IMR-90 (cell line): ENCODE measurements around the gene FGF3. TPM values are rescaled to one million over a fixed set of nuclear protein-coding genes. Genes with fewer than 3 reads are reported as not detected.

Experiments used
- ELK1 ChIP-seq: fragments of 150-350 bp; IDR thresholded peaks from 2 replicates; pipeline ENCODE4 v1.6.1; 2016; ENCODE audit warnings: low read depth, mild to moderate bottlenecking, low read length, moderate library complexity, borderline replicate concordance
- NFE2L2 ChIP-seq: fragments of 150-350 bp; IDR thresholded peaks from 2 replicates; pipeline ENCODE4 v1.6.1; 2016; ENCODE audit warnings: low read depth, mild to moderate bottlenecking, low read length
- POLR2A ChIP-seq: IDR thresholded peaks from 2 replicates; pipeline ENCODE4 v1.6.1; 2012; ENCODE audit warnings: mild to moderate bottlenecking, low read depth, low read length
- RAD21 ChIP-seq: IDR thresholded peaks from 2 replicates; pipeline ENCODE4 v1.6.1; 2012; ENCODE audit warnings: low read length, improper control_type of control experiment
- RCOR1 ChIP-seq: IDR thresholded peaks from 2 replicates; pipeline ENCODE4 v1.6.1; 2012; ENCODE audit warnings: mild to moderate bottlenecking, low read length, improper control_type of control experiment; ENCODE audit not compliant: insufficient replicate concordance
- USF2 ChIP-seq: fragments of 150-350 bp; IDR thresholded peaks from 2 replicates; pipeline ENCODE4 v1.6.1; 2017; ENCODE audit warnings: mild to moderate bottlenecking, antibody characterized with exemption, low read length, low read depth
- polyA plus RNA-seq, 3 experiments: library from polyadenylated mRNA; depleted of rRNA; stranded (reverse); fragments of >200 nt; gene quantifications; 2 replicates each; pipeline ENCODE4 v1.2.3, GENCODE V29; 2012; ENCODE audit warnings: low replicate concordance in 1 of 3
- total RNA-seq: library from RNA; depleted of rRNA; stranded (reverse); fragments of >200 nt; gene quantifications from 2 replicates; pipeline ENCODE4 v1.2.3, GENCODE V29; 2012

FGF3 gene
- total and polyA plus RNA-seq, 2 of the 4 experiments (the other 2 are of a cell fraction): not detected

GRCh38 chr11:69788956-69789355, 30.3 kb downstream of the FGF3 start (continued):
- no peak for TF ChIP-seq USF2
- no peak for TF ChIP-seq ELK1
- no peak for TF ChIP-seq RCOR1
- no peak for TF ChIP-seq POLR2A
- no peak for TF ChIP-seq RAD21
- TF ChIP-seq NFE2L2: no peak
